ENCODE data around the gene RACGAP1. TPM values are rescaled to one million over a fixed set of nuclear protein-coding genes. Genes with fewer than 3 reads are reported as not detected.

The RACGAP1 gene
- total and polyA plus RNA-seq, 2 of the 4 experiments (the other 2 are of a cell fraction), result 37.9 to 110 TPM

DNA sequence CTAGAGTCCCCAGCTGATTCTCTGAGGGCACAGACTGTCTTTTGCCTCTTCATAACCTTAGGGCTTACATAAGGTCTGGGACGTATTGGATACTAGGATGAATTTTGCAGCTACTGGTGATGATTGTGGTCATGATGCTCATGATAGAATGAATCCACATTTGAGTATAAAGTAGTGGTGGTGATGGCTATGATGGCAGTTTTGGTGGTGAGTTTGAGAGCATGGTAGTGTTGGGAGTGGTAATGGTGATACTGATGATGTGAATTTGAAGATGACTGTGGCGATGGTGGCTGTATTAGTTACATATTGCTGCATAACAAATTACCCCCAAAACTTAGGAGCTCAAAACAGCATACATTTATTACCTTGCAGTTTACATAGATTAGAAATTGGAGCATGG lies 18.0 kb upstream of the RACGAP1 start:
- no CpG with 5 or more reads among the region's 2 CpGs for WGBS, 2 experiments (ENCODE audit: extremely low coverage in 2 of 2, insufficient read length in 1 of 2)
- no TSS peak for BruUV-seq (replicated peaks)

More for the DNA sequence above, 18.0 kb upstream of the RACGAP1 start:
- Histone ChIP-seq H3K56ac (ENCODE audit: extremely low read depth, insufficient read depth, low read length) (no peak overlapping the region), H3K27me3 (ENCODE audit: control insufficient read depth, insufficient read depth, low read length) (peaks cover 22% of the 10 kb centered on the region), H3K14ac (replicated peaks; ENCODE audit: low read depth, low read length) (no peak overlapping the region), H2AFZ (replicated peaks; ENCODE audit: low read length, poor library complexity) (no peak overlapping the region), H3K23ac (ENCODE audit: low read depth, low read length) (no peak overlapping the region), H4K8ac (ENCODE audit: low read depth in 2 of 2, low read length in 2 of 2) (no peak overlapping the region), H4K20me1 (ENCODE audit: insufficient read depth, low read length) (no peaks in the 10 kb centered on the region), H4K91ac (ENCODE audit: insufficient read depth, low read depth, low read length) (no peak overlapping the region), H3K79me1 (ENCODE audit: low read depth in 1 of 2, low read length in 2 of 2) (no peaks in the 10 kb centered on the region), H3K36me3 (ENCODE audit: control insufficient read depth, insufficient read depth, low read length) (no peaks in the 10 kb centered on the region), H2AK5ac (ENCODE audit: low read depth, low read length) (no peak overlapping the region), H3K4ac (ENCODE audit: low read depth, low read length) (no peak overlapping the region), H3K4me2 (ENCODE audit: low read depth, low read length) (no peak overlapping the region), H3K9me1 (ENCODE audit: insufficient read depth, low read length) (no peaks in the 10 kb centered on the region), H3K18ac (ENCODE audit: low read depth, low read length) (no peak overlapping the region), H3K4me3 (ENCODE audit: insufficient read depth, low read depth, low read length) (no peak overlapping the region), H2BK5ac (ENCODE audit: low read depth, low read length, poor library complexity, severe bottlenecking) (no peak overlapping the region), H3K9me3 (ENCODE audit: control insufficient read depth, insufficient read depth, low read length) (no peaks in the 10 kb centered on the region), H2BK20ac (ENCODE audit: low read depth, low read length) (no peak overlapping the region), H2BK15ac (ENCODE audit: low read depth, low read length) (no peak overlapping the region), H3K4me1 (ENCODE audit: control insufficient read depth, insufficient read depth, low read length) (no peaks in the 10 kb centered on the region), H2AK9ac (replicated peaks; ENCODE audit: low read depth, low read length, poor library complexity) (no peak overlapping the region), H3K27ac (ENCODE audit: insufficient read depth, low read length) (no peak overlapping the region), H2BK120ac (ENCODE audit: low read depth, low read length) (no peak overlapping the region), H4K5ac (ENCODE audit: low read depth, low read length) (no peak overlapping the region), H3K9ac (ENCODE audit: low read depth, low read length) (no peak overlapping the region)
- POLR2A ChIA-PET (ENCODE audit: unreplicated experiment), result no interaction called here
- ATAC-seq (ENCODE audit: low read depth) (no peak), DNase-seq (no peak)
- CTCF ChIA-PET, result no interaction called here
- no peak for TF ChIP-seq RCOR1 (IDR thresholded peaks at IDR 0.05; ENCODE audit: insufficient replicate concordance, low read length)
- TF ChIP-seq BHLHE40 (IDR thresholded peaks at IDR 0.05; ENCODE audit: low read depth, low read length), result no peak
- intact Hi-C loops (cut with micrococcal nuclease) (no loop called here), dilution Hi-C loops (cut with HindIII; ENCODE audit: low sequenced_read_pairs, unreplicated experiment) (no loop called here), in situ Hi-C loops (cut with MboI; ENCODE audit: low sequenced_read_pairs) (no loop called here)

Measured in IMR-90 (cell line).